Body of pancreas (tissue), 4 donors: ENCODE measurements around the gene PDGFD. TPM values are rescaled to one million over a fixed set of nuclear protein-coding genes. Genes with fewer than 3 reads are reported as not detected.

Source experiments
- ATAC-seq: fragments of 150-250 bp; one replicate; pipeline ENCODE4 v1.9.1; 2016
- DNase-seq, 4 donors: peaks; one replicate each; pipeline ENCODE4 v3.0.0-alpha.2; 2019
- H3K27ac ChIP-seq, 4 donors: fragments of 200-600 bp; sonication (generic); 1 replicate in 3 of 4; 2 replicates in 1 of 4; pipeline versions ENCODE4 v1.5.1 to v1.6.1; 2016 to 2019; ENCODE audit warnings: mild to moderate bottlenecking in 1 of 4, mixed read lengths in 1 of 4, moderate library complexity in 1 of 4
- H3K27me3 ChIP-seq, 2 donors: fragments of 200-600 bp; sonication (generic); one replicate each; pipeline ENCODE4 v1.6.0; 2016; ENCODE audit warnings: mild to moderate bottlenecking in 1 of 2
- H3K36me3 ChIP-seq, 2 donors: fragments of 200-600 bp; sonication (generic); replicated peaks in 1 of 2; 2 replicates each; pipeline ENCODE4 v1.5.1; 2016; ENCODE audit warnings: low read depth in 2 of 2; ENCODE audit not compliant: insufficient read depth in 1 of 2
- H3K4me1 ChIP-seq: fragments of 200-600 bp; sonication (generic); one replicate; pipeline ENCODE4 v1.6.0; 2016
- H3K4me3 ChIP-seq, 2 donors: fragments of 200-600 bp; sonication (generic); 1 replicate in 1 of 2; 2 replicates in 1 of 2; pipeline ENCODE4 v1.5.1; 2016 to 2019
- H3K9me3 ChIP-seq, 3 donors: fragments of 200-600 bp; sonication (generic); 1 replicate in 2 of 3; 2 replicates in 1 of 3; pipeline ENCODE4 v1.5.1; 2016
- POLR2A ChIP-seq, 3 donors: fragments of 450-650 bp; IDR thresholded peaks; one replicate each; pipeline ENCODE4 v1.6.1; 2016; ENCODE audit warnings: antibody characterized with exemption in 3 of 3, mild to moderate bottlenecking in 2 of 3
- WGBS, 2 donors: methylation state at CpG; one replicate each; pipeline ENCODE4 v1.1.5; 2017; 5-methylcytosine and 5-hydroxymethylcytosine counted together
- intact Hi-C: fragments of 100-400 bp; cut with DNase I; formaldehyde crosslinking; loops from one replicate; pipeline ENCODE4 v1.15.1; 2023
- total RNA-seq, 2 donors: library from RNA; depleted of rRNA; stranded (reverse); fragments of >200 nt; gene quantifications; one replicate each; pipeline ENCODE4 v1.1.0, GENCODE V29; 2016
- TF ChIP-seq, protein P1 (sequence below), 7 experiments: fragments of 450-650 bp in 4 of 7; fragments of 200-600 bp in 3 of 7; sonication (generic) in 3 of 7; IDR thresholded peaks; one replicate each; pipeline ENCODE4 v1.5.1; 2016 to 2019; ENCODE audit warnings: antibody characterized with exemption in 7 of 7

Gene PDGFD
- total RNA-seq, 2 donors from 2014 or later: 26.7 to 43.1 TPM

- H3K9me3 ChIP-seq: no peaks in the 10 kb centered on the region
- H3K27ac ChIP-seq: no peak overlapping the region
- H3K4me3 ChIP-seq: no peak overlapping the region
- DNase-seq (no peak), ATAC-seq (no peak)
- H3K36me3 ChIP-seq: no peaks in the 10 kb centered on the region
- 87% methylated on average over 5 of the region's 5 CpGs for WGBS, 2 donors
- intact Hi-C loops: no loop called here
- H3K4me1 ChIP-seq: no peaks in the 10 kb centered on the region
- H3K27me3 ChIP-seq: no peaks in the 10 kb centered on the region
- no peak for TF ChIP-seq POLR2A (IDR thresholded peaks at IDR 0.05)
- TF ChIP-seq, protein P1, sequence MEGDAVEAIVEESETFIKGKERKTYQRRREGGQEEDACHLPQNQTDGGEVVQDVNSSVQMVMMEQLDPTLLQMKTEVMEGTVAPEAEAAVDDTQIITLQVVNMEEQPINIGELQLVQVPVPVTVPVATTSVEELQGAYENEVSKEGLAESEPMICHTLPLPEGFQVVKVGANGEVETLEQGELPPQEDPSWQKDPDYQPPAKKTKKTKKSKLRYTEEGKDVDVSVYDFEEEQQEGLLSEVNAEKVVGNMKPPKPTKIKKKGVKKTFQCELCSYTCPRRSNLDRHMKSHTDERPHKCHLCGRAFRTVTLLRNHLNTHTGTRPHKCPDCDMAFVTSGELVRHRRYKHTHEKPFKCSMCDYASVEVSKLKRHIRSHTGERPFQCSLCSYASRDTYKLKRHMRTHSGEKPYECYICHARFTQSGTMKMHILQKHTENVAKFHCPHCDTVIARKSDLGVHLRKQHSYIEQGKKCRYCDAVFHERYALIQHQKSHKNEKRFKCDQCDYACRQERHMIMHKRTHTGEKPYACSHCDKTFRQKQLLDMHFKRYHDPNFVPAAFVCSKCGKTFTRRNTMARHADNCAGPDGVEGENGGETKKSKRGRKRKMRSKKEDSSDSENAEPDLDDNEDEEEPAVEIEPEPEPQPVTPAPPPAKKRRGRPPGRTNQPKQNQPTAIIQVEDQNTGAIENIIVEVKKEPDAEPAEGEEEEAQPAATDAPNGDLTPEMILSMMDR (IDR thresholded peaks at IDR 0.05): no peak
Observed at GRCh38 chr11:103958475-103959215, 205.3 kb downstream of the PDGFD start.

GRCh38 chr11:103953797-103954486 is 210.0 kb downstream of the PDGFD start:
- intact Hi-C loops: no loop called here
- ATAC-seq (no peak), DNase-seq (no peak)
- TF ChIP-seq POLR2A (IDR thresholded peaks at IDR 0.05): no peak
- TF ChIP-seq, protein P1 (IDR thresholded peaks at IDR 0.05): no peak
- 53 to 63% methylated on average over 5 of the region's 5 CpGs for WGBS, 2 donors
- Histone ChIP-seq H3K9me3 (no peaks in the 10 kb centered on the region), H3K27ac (no peak overlapping the region), H3K4me3 (no peak overlapping the region), H3K27me3 (no peaks in the 10 kb centered on the region), H3K36me3 (no peaks in the 10 kb centered on the region), H3K4me1 (no peaks in the 10 kb centered on the region)

DNA sequence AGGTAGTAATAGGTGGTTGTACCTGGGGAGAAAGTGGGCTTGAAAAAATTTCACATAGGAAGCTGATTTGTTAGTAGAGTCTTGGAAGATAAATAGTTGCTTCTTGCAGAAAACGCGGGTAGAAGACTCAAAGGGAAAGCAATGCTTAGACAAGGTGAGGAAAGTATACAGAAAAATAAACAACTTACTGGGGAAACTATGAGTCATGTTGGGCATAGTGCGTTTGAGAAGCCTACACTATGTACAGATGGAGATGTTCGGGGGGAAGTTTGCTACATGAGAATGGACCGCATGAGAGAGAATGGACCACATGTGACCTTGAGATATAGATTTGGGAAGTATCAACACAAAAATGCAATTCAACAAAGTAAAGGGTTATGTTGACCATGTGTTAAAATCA is 214.2 kb downstream of the PDGFD start:
- intact Hi-C loops: no loop called here
- Histone ChIP-seq H3K27ac (no peak overlapping the region), H3K4me3 (no peak overlapping the region), H3K36me3 (no peaks in the 10 kb centered on the region), H3K4me1 (no peaks in the 10 kb centered on the region), H3K27me3 (no peaks in the 10 kb centered on the region), H3K9me3 (no peaks in the 10 kb centered on the region)
- no peak for ATAC-seq
- no peak for DNase-seq
- TF ChIP-seq, protein P1 (IDR thresholded peaks at IDR 0.05): no peak
- no peak for TF ChIP-seq POLR2A (IDR thresholded peaks at IDR 0.05)
- 88 to 92% methylated on average over 5 of the region's 5 CpGs for WGBS, 2 donors

DNA sequence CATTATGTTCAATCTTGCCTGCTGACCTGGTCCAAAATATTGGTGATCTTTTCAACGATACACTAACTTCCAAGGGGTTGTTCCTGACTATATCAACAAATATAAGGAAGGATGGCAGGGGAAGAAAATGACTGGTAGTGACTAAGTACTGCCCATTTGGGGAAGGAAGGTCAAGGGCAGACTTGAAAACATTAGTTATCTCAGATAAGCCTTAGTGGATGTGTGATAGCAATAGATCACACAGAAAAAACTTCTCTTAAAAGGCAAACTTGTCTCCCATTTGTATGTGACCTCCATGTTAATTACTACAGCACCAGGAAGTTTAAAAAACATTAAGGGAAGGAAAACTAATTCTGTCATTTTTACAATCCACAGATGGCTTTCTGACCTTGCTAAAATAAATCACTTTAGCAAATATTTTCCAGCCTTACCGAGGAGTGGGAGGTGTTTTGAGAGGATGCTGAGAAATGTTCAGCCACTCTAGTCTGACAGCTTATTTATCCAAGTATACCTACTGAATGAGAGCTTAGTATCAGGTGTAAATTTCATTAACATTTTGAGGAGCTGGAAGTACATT is 215.7 kb downstream of the PDGFD start:
- WGBS, 2 donors: 52 to 58% methylated on average over 2 of the region's 2 CpGs
- Histone ChIP-seq H3K4me3 (no peak overlapping the region), H3K27me3 (no peaks in the 10 kb centered on the region), H3K4me1 (no peaks in the 10 kb centered on the region), H3K36me3 (no peaks in the 10 kb centered on the region), H3K27ac (no peak overlapping the region), H3K9me3 (no peaks in the 10 kb centered on the region)
- ATAC-seq (no peak), DNase-seq (no peak)
- intact Hi-C loops: no loop called here
- no peak for TF ChIP-seq POLR2A (IDR thresholded peaks at IDR 0.05)
- TF ChIP-seq, protein P1 (IDR thresholded peaks at IDR 0.05): no peak
